Fibroblast of lung (primary cell): Measurements from ENCODE around the gene WWTR1. TPM values are rescaled to one million over a fixed set of nuclear protein-coding genes. Genes with fewer than 3 reads are reported as not detected.

ENCODE experiments used
- DNase-seq, 2 donors: peaks; one replicate each; pipeline versions ENCODE4 v3.0.0 to v3.0.0-alpha.2; 2010; ENCODE audit warnings: low read depth in 2 of 2
- H2AFZ ChIP-seq: 2 replicates; pipeline ENCODE4 v1.5.1; 2012; ENCODE audit warnings: low read length, control low read depth, inconsistent platforms
- H3K27ac ChIP-seq: 2 replicates; pipeline ENCODE4 v1.5.1; 2011; ENCODE audit warnings: low read length, control low read depth; ENCODE audit not compliant: insufficient read depth
- H3K27me3 ChIP-seq: 2 replicates; pipeline ENCODE4 v1.5.1; 2011; ENCODE audit warnings: mild to moderate bottlenecking, low read length; ENCODE audit not compliant: control insufficient read depth, insufficient read depth
- H3K36me3 ChIP-seq: 2 replicates; pipeline ENCODE4 v1.5.1; 2011; ENCODE audit warnings: low read length; ENCODE audit not compliant: control insufficient read depth, insufficient read depth
- H3K4me1 ChIP-seq: 2 replicates; pipeline ENCODE4 v1.5.1; 2011; ENCODE audit warnings: low read length; ENCODE audit not compliant: control insufficient read depth, insufficient read depth; ENCODE audit errors: extremely low read depth
- H3K4me2 ChIP-seq: 2 replicates; pipeline ENCODE4 v1.5.1; 2011; ENCODE audit warnings: low read length, control low read depth; ENCODE audit not compliant: insufficient read depth; ENCODE audit errors: extremely low read depth
- H3K4me3 ChIP-seq, 4 experiments: fragments of 200-600 bp in 1 of 4; sonication (generic) in 1 of 4; replicated peaks in 1 of 4; 2 replicates each; pipeline ENCODE4 v1.5.1; 2011 to 2016; ENCODE audit warnings: low read length in 4 of 4, low read depth in 3 of 4, mild to moderate bottlenecking in 3 of 4, control low read depth in 2 of 4, inconsistent platforms in 1 of 4, mixed read lengths in 1 of 4; ENCODE audit not compliant: insufficient read depth in 1 of 4; ENCODE audit errors: control extremely low read depth in 1 of 4
- H3K79me2 ChIP-seq: 2 replicates; pipeline ENCODE4 v1.5.1; 2012; ENCODE audit warnings: mild to moderate bottlenecking, low read length, inconsistent platforms; ENCODE audit not compliant: control insufficient read depth, insufficient read depth
- H3K9ac ChIP-seq: 2 replicates; pipeline ENCODE4 v1.5.1; 2011; ENCODE audit warnings: mild to moderate bottlenecking, low read length, control low read depth; ENCODE audit not compliant: insufficient read depth
- H3K9me3 ChIP-seq: 2 replicates; pipeline ENCODE4 v1.5.1; 2012; ENCODE audit warnings: low read depth, low read length; ENCODE audit not compliant: control insufficient read depth, insufficient read depth
- H4K20me1 ChIP-seq: 2 replicates; pipeline ENCODE4 v1.5.1; 2011; ENCODE audit warnings: low read length; ENCODE audit not compliant: control insufficient read depth, insufficient read depth; ENCODE audit errors: extremely low read depth
- CTCF ChIP-seq, 2 donors: IDR thresholded peaks in 1 of 2; conservative IDR thresholded peaks in 1 of 2; 1 replicate in 1 of 2; 2 replicates in 1 of 2; pipeline ENCODE4 v1.5.1; 2011 to 2012; ENCODE audit warnings: low read length in 2 of 2, control low read depth in 1 of 2, inconsistent platforms in 1 of 2, low read depth in 1 of 2, mild to moderate bottlenecking in 1 of 2
- EZH2 ChIP-seq: IDR thresholded peaks from 2 replicates; pipeline ENCODE4 v1.5.1; 2012; ENCODE audit warnings: low read length, control low read depth, mild to moderate bottlenecking; ENCODE audit errors: missing control alignments
- polyA plus RNA-seq, 2 donors: library from polyadenylated mRNA; depleted of rRNA in 1 of 2; stranded (reverse) in 1 of 2; unstranded in 1 of 2; fragments of >200 nt; gene quantifications; 2 replicates each; pipeline ENCODE4 v1.2.1, GENCODE V29; 2011 to 2012; ENCODE audit warnings: missing spikeins in 1 of 2
- total RNA-seq: library from RNA; depleted of rRNA; stranded (reverse); fragments of >200 nt; gene quantifications from 2 replicates; pipeline ENCODE4 v1.2.1, GENCODE V29; 2014

The WWTR1 gene
- total and polyA plus RNA-seq, 2 donors (not counting 1 experiment from before 2014, with no cell fraction given), result 13.7 to 71.5 TPM

- H3K4me3 ChIP-seq, result no peak overlapping the region
- no peaks in the 10 kb centered on the region for H4K20me1 ChIP-seq
- no peak overlapping the region for H3K9ac ChIP-seq
- TF ChIP-seq EZH2 (no peak), CTCF (conservative IDR thresholded peaks at IDR 0.05 in 1 of 2, IDR thresholded peaks at IDR 0.05 in 1 of 2; ENCODE audit: low read depth in 1 of 2, low read length in 2 of 2) (no peak)
- H3K4me1 ChIP-seq, result peaks cover 7% of the 10 kb centered on the region
- H3K27ac ChIP-seq, result no peak overlapping the region
- H3K9me3 ChIP-seq, result no peaks in the 10 kb centered on the region
- H3K36me3 ChIP-seq, result no peaks in the 10 kb centered on the region
- no peak for DNase-seq
- H3K4me2 ChIP-seq, result no peak overlapping the region
- H2AFZ ChIP-seq, result no peak overlapping the region
- peaks cover 45% of the 10 kb centered on the region for H3K79me2 ChIP-seq
- H3K27me3 ChIP-seq, result no peaks in the 10 kb centered on the region
Measured at GRCh38 chr3:149611149-149611548, 46.7 kb downstream of the WWTR1 start.

GRCh38 chr3:149610351-149611105 lies 47.3 kb downstream of the WWTR1 start:
- Histone ChIP-seq H3K4me1 (peaks cover 5% of the 10 kb centered on the region), H2AFZ (no peak overlapping the region), H4K20me1 (no peaks in the 10 kb centered on the region), H3K4me2 (no peak overlapping the region), H3K79me2 (peaks cover 45% of the 10 kb centered on the region), H3K27me3 (no peaks in the 10 kb centered on the region), H3K36me3 (no peaks in the 10 kb centered on the region), H3K9me3 (no peaks in the 10 kb centered on the region), H3K9ac (no peak overlapping the region), H3K4me3 (no peak overlapping the region), H3K27ac (no peak overlapping the region)
- DNase-seq, result peak in 1 of 2 donors; percentile 33
- TF ChIP-seq CTCF (conservative IDR thresholded peaks at IDR 0.05 in 1 of 2, IDR thresholded peaks at IDR 0.05 in 1 of 2; ENCODE audit: low read depth in 1 of 2, low read length in 2 of 2) (no peak), EZH2 (no peak)

GRCh38 chr3:149609595-149609994 lies 48.2 kb downstream of the WWTR1 start:
- Histone ChIP-seq H2AFZ (no peak overlapping the region), H4K20me1 (no peaks in the 10 kb centered on the region), H3K9me3 (no peaks in the 10 kb centered on the region), H3K27ac (no peak overlapping the region), H3K4me2 (peak overlapping the region; percentile 33), H3K27me3 (no peaks in the 10 kb centered on the region), H3K4me3 (no peak overlapping the region), H3K79me2 (peaks cover 50% of the 10 kb centered on the region), H3K9ac (no peak overlapping the region), H3K36me3 (no peaks in the 10 kb centered on the region), H3K4me1 (peaks cover 10% of the 10 kb centered on the region)
- TF ChIP-seq CTCF (conservative IDR thresholded peaks at IDR 0.05 in 1 of 2, IDR thresholded peaks at IDR 0.05 in 1 of 2; ENCODE audit: low read depth in 1 of 2, low read length in 2 of 2) (no peak), EZH2 (no peak)
- DNase-seq, result no peak
